Right forelimb (tissue), 1 donor: ENCODE measurements around the gene TJP1.
"Not testable (repeated sequence)": the region's sequence is repeated elsewhere in the genome, so short reads cannot be mapped to it uniquely, and the experiment has no call there.

Source experiments
- DNase-seq: peaks from one replicate; pipeline ENCODE4 v3.0.0-alpha.2; 2018

The TJP1 gene

DNA sequence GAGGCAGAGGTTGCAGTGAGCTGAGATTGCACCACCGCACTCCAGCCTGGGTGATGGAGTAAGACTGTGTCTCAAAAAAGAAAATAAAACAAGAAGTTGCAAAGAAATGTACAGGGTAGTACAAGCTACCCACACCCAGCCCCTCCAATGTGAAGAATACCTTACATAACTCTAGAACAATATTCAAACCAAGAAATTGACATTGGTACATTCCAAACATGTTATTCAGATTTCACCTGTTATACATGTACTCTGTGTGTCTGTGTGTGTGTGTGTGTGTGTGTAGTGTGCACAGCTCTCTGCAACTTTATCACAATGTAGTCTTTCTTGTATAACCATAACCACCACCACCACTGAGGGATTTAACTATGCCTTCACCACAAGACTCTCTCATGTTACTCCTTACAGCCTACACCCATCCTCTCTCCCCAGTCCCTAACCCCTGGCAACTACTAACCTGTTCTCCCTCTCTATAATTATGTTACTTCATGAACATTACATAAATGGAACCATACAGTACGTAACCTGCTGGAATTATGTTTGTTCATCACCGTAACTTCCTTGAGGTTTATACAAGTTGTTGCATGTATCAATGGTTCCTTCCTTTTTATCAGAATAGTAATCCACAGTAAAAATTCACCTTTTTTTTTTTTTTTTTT is 16.2 kb upstream of the TJP1 start:
- DNase-seq: no peak

DNA sequence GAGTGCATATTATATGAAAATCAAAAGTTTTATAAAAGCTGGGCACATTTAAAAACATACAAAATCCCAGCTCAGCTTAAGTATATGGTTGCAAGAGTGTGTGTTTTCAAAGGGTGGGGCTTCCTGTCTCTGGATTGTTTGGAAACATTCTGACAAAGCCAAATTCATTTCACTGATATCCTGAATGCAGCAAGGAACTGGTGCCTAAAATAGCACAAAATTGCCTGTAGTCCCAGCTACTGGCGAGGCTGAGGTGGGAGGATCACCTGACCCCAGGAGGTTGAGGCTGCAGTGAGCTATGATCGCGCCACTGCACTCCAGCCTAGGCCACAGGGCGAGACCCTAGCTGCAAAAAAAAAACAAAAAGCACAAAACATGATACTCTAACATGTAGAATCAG is 13.0 kb upstream of the TJP1 start:
- DNase-seq: no peak

DNA sequence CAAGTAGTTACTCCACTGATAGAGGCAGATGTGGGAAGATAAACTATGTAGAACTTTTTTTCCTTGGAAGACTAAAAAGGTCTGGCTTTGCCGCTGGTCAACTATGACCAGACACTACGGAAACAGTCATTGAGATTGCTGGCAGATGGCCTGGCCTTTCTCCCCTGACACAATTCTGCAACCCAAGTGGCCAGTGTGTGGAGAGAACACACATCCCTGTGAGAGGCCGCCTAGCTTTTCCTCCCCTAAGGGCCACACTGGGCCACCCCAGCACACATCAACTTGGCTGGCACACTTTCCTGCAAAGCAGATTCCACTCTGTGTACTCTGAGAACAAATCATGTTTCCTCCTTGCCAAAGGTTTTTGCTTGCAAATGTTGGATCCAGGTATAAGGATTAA is 10.4 kb upstream of the TJP1 start:
- DNase-seq: no peak

GRCh38 chr15:29826908-29827820 is 4.9 kb upstream of the TJP1 start:
- no peak for DNase-seq

DNA sequence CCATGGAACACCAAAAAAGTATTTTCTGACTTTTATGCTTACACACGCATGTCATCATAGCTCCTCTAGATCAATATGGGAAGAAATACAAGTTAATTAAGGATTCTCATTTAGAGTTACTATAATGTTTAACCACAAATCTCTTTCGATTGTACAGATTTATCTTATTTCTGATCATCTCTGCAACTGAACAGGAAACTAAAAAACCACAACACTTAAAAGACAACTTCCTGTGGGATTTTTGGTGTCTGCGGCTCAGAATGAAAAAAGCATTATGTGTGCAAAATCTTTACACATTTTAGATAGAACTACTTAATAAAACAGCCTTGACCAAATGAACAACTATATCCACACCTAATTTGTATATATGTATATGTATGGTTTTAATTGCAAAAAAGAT is 3.0 kb upstream of the TJP1 start:
- DNase-seq: no peak

- no peak for DNase-seq
Observed at GRCh38 chr15:29822684-29823459, 604 bp upstream of the TJP1 start.

GRCh38 chr15:29821416-29822099 is 710 bp downstream of the TJP1 start:
- DNase-seq: peak; percentile 71

- DNase-seq: no peak
Observed at GRCh38 chr15:29820394-29821154, 1.7 kb downstream of the TJP1 start.

- DNase-seq: no peak
Observed at GRCh38 chr15:29819979-29820378, 2.3 kb downstream of the TJP1 start.

DNA sequence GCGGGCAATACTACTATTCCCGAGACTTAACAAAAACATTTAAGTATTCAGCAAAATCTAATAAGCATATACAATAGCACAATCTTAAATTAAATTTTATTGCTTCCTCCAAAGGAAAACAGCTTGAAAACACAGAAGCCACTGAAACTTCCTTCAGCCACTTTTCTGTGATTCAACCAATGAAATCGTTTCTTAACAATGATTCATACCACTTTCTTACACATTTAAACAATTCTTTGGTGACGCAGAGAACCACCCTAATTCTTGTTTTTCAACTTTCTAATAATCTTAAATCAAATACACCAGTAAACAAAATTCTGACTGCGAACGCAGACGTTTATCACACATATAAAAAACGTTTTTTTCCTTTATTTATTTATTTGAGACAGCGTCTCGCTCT is 4.1 kb downstream of the TJP1 start:
- DNase-seq: no peak

DNA sequence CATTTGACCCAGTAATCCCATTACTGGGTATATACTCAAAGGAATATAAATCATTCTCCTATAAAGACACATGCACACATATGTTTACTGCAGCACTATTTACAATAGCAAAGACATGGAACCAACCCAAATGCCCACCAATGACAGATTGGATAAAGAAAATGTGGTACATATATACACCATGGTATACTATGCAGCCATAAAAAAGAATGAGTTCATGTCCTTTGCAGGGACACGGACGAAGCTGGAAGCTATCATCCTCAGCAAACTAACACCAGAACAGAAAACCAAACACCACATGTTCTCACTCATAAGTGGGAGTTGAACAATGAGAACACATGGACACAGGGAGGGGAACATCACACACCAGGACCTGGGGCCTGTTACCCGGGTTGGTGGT is 4.8 kb downstream of the TJP1 start:
- DNase-seq: not testable (repeated sequence)

GRCh38 chr15:29815000-29815710 is 7.1 kb downstream of the TJP1 start:
- no peak for DNase-seq

DNA sequence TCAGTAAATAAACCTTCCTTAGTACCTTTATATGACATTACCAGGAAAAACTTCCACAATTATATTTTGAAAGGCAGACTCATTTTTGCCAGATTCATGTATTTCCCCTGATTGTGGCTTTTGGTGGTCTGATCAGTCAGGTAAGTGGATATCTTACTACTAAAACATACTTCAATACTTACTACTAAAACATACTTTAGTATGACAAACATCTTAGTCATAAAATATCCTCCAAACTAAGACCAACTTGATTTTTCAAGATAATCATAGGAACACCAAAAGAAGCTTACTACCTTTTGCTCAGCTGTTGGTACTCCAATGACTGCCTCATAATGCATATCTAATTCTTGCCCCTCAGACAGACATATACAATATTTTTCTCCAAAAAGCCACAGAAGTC is 9.3 kb downstream of the TJP1 start:
- no peak for DNase-seq

DNA sequence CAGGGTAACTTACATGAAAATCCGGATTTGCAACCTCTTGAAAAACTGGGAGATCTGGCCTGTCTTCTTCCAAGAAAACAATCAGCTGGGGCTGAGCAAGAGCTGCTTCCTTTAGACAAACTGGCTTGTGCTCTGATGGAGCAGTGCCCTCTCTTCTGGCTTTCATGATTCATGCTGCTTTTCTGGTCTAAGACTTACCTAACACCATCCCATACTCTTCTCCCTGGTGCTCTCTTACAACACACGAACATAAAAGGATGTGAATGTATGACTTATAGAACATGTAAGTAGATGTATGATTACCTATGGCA is 9.9 kb downstream of the TJP1 start:
- DNase-seq: no peak

GRCh38 chr15:29811691-29812383 is 10.4 kb downstream of the TJP1 start:
- DNase-seq: no peak

DNA sequence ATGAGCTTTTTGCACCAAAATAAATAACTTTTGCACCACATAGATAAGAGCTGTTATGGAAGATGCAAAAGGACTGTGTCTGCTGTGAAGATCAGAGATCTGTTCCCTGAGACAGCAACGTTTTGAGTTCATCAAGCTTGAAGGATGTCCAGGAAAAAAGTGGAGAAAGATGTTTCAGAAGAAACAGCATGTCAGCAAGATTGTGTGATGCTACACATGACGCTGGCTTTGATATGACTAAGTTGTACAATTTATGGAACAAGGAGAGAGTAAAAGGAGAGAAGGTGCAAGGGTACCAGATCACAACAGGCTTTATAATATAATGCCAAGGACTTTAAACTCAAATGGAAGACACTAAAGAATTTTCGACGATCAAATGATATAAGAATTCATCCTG is 16.6 kb downstream of the TJP1 start:
- DNase-seq: no peak

GRCh38 chr15:29805043-29805707 is 17.1 kb downstream of the TJP1 start:
- DNase-seq: no peak

GRCh38 chr15:29802411-29802810 is 19.9 kb downstream of the TJP1 start:
- DNase-seq: no peak

GRCh38 chr15:29800491-29801366 is 21.5 kb downstream of the TJP1 start:
- no peak for DNase-seq
